Activated CD8-positive, alpha-beta memory T cell treated with anti-CD3 and anti-CD28 coated beads for 36 hours (primary cell): ENCODE data around the gene SMPD2. TPM values are rescaled to one million over a fixed set of nuclear protein-coding genes. Genes with fewer than 3 reads are reported as not detected.

Experiments used
- CTCF ChIA-PET: fragments of 350-600 bp; sonication (Branson Sonifier 250); formaldehyde crosslinking; loops from one replicate; lab custom pipeline; 2021; ENCODE audit warnings: antibody characterized with exemption; lab: Charles Lee
- POLR2A ChIA-PET: fragments of 350-600 bp; sonication (Branson Sonifier 250); formaldehyde crosslinking; loops from one replicate; lab custom pipeline; 2021; ENCODE audit warnings: antibody characterized with exemption; lab: Charles Lee
- total RNA-seq, 2 experiments: library from RNA; stranded (reverse); gene quantifications; one replicate each; pipeline ENCODE4 v1.2.3, GENCODE V29; 2021

The SMPD2 gene, protein sequence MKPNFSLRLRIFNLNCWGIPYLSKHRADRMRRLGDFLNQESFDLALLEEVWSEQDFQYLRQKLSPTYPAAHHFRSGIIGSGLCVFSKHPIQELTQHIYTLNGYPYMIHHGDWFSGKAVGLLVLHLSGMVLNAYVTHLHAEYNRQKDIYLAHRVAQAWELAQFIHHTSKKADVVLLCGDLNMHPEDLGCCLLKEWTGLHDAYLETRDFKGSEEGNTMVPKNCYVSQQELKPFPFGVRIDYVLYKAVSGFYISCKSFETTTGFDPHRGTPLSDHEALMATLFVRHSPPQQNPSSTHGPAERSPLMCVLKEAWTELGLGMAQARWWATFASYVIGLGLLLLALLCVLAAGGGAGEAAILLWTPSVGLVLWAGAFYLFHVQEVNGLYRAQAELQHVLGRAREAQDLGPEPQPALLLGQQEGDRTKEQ
- total RNA-seq: 10 to 100 TPM; 12.3 to 14.9 TPM

DNA sequence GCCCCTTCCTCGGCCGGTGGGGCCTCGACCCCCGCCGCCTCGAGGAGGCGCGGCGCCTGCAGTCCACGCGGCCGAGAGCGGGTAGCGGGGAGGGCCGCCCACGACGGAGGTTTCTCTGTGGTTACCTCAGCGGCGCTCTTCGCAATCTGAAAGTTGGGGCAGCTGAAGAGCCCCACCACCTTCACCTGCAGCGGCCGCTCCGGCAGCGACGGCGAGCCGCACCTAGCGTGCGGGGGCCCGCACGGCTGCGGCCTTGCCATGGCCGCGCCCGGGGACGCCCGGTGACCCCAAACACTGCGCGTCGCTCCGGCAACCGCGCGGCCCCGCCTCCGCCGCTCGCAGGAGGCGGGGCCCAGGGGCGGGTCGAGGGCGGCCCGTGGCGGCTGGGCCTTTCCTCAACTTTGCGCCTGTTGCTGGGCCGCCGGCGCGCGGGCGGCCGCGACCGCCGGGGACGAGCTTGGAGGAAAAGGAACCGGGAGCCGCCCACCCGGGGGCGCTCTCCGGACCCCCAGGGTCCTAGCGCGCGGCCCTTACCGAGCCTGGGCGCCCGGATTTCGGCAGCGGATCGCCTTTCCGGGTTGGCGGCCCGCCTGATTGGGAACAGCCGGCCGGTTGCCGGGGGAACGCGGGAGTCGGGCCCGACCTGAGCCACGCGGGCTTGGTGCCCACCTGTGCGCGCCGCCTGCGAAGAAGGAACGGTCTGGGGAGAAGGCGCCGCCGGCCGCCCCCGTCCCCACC, at the start of gene SMPD2, which contains the start of gene PPIL6:
TSS of gene SMPD2 (plus strand) at position 394 of the 738 bp plus-strand sequence. CDS start 398 bp downstream, outside the sequence.
TSS of gene PPIL6 (minus strand) at position 298 of the 738 bp plus-strand sequence. CDS start at position 260, 38 bp downstream.
- ChIA-PET POLR2A (interaction anchor here (0.7 to 1.6 kb wide), 8 partner anchors 10 to 66 kb away, joined by 3 to 6 read pairs (median 4); partner anchors contain the start of genes CD164 and MICAL1), CTCF (interaction anchor here (0.9 to 1.5 kb wide), 8 partner anchors 9 to 67 kb away, joined by 3 to 6 read pairs (median 4); no protein-coding TSS in a partner anchor)

DNA sequence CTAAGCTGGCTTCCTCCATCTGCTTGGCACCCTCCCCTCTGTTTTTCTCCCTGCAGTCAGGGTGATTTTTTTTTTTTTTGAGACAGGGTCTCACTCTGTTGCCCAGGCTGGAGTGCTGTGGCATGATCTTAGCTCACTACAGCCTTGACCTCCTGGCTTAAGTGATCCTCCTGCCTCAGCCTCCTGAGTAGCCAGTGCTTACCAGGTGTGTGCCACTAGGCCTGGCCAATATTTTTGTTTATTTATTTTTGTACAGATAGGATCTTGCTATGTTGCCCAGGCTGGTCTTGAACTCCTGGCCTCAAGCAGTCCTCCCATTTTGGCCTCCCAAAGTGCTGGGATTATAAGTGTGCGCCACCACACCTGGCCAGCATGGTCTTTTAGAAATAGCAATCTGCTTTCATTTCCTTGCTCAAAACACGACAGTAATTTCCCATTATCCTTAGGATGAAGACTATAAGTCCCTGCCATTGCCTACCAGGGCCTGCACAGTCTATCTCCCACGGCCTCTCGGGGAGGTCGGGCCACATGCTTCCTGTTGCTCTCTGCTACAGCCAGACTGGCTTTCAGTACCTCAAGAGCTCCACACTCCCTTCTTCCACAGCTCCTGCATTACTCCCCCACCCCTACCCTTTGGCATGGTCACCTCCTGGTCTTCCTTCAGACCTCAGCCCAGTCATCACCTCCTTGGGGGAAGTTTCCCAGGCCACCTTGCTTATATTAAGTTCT, 47.2 kb upstream of the SMPD2 start:
- POLR2A ChIA-PET: no interaction called here

DNA sequence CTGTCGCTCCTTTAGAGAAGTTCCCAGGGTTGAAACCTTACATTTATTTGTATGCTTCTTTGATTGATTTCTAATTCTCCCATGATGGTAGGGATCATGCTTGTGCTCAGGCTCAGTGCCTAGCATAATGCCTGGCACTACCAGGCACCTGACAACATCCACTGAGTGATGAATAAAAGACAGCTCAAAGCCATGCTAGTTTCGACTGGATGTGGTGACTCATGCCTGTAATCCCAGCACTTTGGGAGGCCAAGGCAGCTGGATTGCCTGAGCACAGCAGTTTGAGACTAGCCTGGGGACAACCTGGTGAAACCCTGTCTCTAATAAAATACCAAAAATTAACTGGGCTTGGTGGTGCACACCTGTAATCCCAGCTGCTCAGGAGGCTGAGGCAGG, 46.6 kb upstream of the SMPD2 start:
- POLR2A ChIA-PET: no interaction called here
- CTCF ChIA-PET: no interaction called here

More for the DNA sequence above, 47.2 kb upstream of the SMPD2 start:
- CTCF ChIA-PET: no interaction called here

DNA sequence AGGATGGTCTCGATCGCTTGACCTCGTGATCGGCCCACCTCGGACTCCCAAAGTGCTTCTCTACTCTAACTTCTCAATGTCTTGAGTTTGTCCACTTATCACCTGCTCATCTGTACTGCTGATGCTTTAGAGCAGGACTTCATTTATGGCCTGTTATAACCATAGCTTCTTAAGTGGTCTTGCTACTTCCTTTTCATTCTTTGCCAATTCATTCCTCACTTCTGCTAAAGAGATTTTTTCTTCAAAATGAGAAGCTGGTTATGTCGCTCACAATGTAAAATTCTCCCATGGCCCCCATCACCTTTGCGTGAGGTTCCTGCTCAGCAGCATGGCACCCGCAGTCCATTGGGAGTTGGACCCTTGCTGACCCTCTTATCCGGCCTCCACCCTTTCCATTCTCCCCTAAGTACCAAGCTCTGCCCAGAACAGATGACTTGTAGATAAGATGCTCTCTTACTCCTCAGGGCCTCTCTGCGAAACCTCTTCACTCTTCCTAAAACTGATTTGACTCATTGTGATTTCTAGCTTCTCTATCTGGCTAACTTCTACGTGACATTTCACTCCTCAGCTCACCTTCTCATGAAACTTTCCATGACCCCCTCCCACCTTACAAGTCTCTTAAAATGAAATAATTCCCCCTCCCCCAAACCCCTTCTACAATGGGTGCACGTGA, 44.3 kb upstream of the SMPD2 start:
- CTCF ChIA-PET: interaction anchor here (0.9 to 1.3 kb wide), 2 partner anchors 13 to 68 kb away, joined by 4 to 5 read pairs; no protein-coding TSS in a partner anchor
- POLR2A ChIA-PET: interaction anchor here (1.5 kb wide), 1 partner anchor 14 kb away, joined by 3 read pairs; the partner anchor contains the start of gene CD164

DNA sequence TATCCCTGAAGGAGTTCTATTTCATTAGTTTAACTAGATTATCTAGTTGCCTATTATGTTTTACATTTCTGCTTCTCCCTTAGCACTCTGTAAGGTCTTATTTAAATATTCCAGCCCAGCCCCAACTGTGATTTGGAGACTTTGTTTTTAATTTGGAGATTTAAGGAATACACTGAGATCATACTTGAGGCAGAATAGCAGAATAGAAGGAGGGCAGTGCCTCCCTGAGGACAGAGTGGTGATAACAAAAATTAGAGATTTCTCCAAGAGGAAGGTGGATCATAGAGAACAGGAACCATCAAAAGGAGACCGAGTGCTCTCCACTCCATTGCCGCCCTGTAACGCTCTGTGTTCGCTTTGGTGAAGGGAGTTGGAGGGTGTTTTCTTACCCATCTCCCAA, 43.5 kb upstream of the SMPD2 start:
- CTCF ChIA-PET: interaction anchor here (0.9 to 1.4 kb wide), 2 partner anchors 67 to 209 kb away, joined by 4 to 5 read pairs; no protein-coding TSS in a partner anchor
- POLR2A ChIA-PET: no interaction called here

DNA sequence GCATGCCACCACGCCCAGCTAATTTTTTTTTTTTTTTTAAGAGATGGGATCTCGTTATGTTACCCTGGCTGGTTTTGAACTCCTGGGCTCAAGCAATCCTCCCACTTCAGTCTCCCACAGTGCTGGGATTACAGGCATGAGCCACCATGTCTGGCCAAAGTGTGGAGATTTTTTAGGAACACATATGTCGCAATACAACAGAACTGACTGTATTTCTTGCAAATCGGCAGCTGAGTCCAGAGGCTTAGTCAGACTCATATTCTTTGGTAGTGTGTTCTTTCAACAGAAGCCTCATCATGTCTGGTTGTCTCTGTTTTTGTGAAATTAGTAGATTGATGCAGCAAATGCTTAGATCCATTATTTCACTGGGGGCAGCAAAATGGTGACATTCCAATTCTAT, 34.3 kb upstream of the SMPD2 start:
- POLR2A ChIA-PET: no interaction called here
- CTCF ChIA-PET: interaction anchor here (0.8 kb wide), 1 partner anchor 140 kb away, joined by 3 read pairs; no protein-coding TSS in a partner anchor

DNA sequence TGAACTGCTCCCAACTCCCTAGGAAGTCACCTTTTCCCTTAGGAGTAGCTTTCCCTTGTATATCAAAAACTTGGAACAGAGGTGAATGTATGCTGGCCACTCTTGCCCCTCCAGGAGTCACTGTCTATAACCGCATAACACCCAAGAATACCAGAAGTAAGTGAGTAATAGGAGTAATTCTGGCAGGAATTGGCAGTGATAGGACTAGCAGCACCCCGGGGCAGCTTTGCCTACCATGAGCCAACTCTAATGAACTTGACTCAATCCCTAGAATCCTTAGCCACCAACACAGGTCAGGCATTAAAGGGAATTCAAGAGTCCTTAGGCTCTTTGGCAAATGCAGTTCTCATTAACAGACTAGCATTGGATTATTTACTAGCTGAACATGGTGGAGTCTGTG, 29.5 kb upstream of the SMPD2 start:
- POLR2A ChIA-PET: no interaction called here
- CTCF ChIA-PET: no interaction called here

DNA sequence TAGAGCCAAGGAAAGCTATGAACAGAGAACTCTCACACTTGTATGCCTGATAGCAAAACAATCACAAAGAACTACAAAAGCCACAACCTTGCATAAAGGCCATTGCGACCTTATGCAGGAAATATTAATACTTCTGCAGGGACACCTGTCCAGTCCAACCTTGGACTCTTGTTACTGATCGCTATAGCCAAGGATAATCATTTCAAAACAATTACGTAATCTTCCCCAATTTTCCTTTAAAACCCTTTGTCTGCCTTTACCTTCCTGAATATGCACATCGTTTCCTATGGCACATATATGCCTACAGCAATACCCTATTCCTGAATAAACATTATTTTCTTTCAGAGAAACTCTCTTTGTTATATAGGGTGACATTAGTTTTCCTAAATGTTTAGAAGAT, 22.9 kb upstream of the SMPD2 start:
- CTCF ChIA-PET: interaction anchor here (1.3 kb wide), 1 partner anchor 262 kb away, joined by 3 read pairs; no protein-coding TSS in a partner anchor
- POLR2A ChIA-PET: no interaction called here

DNA sequence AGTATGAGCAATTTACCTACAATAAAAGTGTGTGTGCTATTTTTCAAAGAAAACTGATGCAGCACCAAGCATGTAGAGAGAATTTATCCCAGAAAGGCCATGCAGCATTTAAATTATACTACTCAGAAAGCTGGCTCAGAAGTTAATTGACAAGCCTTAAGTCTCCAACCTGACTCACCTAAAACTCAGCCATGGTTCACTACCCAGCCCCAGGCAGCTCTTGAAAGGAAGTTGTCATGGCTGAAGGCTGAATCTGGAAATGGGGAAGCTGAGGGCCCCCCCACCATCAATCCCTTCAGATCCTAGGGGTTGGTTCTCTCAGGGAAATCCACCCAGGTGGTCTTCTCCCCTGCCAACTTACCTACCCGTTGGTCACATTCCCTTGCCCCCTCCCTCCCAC, 19.8 kb upstream of the SMPD2 start:
- ChIA-PET POLR2A (no interaction called here), CTCF (no interaction called here)

DNA sequence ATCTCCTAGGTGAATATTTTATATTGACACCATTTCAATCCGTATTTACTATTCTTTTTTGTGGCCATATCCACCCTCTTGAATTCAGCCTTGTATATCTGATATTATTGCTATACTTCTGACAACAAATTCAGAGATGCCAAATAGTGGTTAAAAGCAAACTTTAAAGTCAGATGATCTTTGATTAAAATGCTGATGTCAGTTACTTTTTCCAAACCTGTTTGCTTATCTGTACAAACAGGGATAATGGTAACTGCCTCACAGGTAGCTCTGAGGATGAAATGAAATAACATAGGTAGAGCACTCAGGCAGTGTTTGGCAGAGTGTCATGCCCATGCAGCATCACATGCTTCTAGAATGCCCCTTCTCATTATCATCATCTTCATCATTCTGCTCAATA, 19.3 kb upstream of the SMPD2 start:
- ChIA-PET CTCF (no interaction called here), POLR2A (no interaction called here)

DNA sequence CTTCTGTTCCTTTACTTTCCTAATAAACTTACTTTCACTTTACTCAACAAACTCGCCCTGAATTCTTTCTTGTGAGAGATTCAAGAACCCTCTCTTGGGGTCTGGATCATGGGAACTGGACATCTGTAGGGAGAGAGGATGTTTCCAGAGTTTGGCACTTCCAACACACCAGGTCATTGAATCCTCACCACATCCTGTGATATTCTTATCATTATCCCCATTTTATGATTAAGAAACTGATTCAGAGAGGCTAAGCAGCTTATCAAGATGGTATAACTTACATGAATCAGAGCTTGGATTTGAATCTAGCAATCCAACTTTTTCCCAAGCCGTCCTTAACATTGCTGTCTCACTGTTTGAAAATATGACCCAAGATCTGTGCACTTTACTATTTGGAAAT, 15.6 kb upstream of the SMPD2 start:
- CTCF ChIA-PET: no interaction called here
- POLR2A ChIA-PET: no interaction called here

DNA sequence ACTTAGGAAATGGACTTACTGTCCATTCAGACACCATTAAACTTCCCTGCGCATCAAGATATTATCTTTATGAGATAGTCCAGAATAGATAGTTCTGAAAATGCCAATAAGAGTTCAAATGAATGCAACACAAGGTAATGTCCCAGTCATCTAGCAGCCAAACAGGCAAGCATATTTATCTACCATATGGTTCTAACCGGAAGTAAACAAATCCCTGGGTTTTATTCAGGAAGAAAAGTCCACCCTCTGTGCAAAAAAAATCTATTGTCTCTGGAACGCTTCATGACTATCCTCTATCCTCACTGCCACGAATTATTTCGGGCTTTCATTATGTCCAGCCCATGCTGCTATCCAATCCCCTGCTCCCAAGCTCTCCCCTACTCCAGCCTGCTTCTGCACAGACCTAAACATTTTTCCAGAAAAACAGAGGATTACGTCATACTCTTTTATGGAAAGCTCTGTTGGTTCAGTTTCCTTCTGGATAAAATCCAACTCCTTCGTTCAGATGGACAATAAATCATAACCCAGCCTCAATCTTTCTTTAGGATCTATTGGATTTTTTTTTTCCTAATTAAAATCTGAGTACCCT, 11.5 kb upstream of the SMPD2 start:
- ChIA-PET POLR2A (no interaction called here), CTCF (interaction anchor here (0.6 kb wide), 1 partner anchor 264 kb away, joined by 3 read pairs; no protein-coding TSS in a partner anchor)

DNA sequence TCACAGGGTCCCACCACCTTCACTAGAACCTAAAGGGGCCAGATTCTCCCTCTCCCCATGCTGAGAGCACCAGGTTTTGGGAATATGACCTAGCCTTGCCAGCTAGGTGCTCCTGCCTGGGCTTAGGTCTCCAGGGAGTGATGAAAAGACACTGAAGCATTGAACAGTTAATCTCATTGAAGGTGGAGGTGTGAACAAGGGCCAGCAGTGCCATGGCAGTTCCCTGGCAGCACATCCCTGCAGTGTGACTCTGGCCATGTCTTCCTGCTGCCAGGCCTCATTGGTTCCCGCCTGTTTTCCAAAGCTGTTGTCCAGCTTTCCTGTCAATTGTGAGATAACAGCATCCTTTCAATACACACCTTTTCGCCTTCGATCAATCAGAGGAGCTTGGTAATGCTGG, 11.0 kb upstream of the SMPD2 start:
- ChIA-PET CTCF (interaction anchor here (0.6 kb wide), 1 partner anchor 264 kb away, joined by 3 read pairs; no protein-coding TSS in a partner anchor), POLR2A (no interaction called here)

DNA sequence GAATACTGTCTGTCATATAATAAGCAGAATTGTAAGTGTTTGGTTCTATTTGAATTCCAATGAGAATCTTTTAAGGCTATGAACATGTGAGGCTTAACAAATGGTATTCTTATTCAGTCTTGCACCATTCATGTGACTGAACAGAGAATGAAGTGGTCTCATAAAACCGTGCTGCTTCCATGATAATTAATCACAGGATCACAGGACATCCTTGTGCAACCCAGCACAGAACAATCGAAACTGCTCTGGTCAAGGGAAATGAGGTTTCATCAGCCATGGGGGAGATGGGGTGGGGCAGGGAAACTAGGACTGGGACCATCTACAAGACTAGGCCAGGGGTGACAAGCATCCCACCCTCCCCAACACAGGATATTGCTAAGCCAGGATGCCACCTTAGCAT, 6.1 kb upstream of the SMPD2 start:
- ChIA-PET CTCF (interaction anchor here (0.7 kb wide), 1 partner anchor 358 kb away, joined by 5 read pairs; no protein-coding TSS in a partner anchor), POLR2A (no interaction called here)

DNA sequence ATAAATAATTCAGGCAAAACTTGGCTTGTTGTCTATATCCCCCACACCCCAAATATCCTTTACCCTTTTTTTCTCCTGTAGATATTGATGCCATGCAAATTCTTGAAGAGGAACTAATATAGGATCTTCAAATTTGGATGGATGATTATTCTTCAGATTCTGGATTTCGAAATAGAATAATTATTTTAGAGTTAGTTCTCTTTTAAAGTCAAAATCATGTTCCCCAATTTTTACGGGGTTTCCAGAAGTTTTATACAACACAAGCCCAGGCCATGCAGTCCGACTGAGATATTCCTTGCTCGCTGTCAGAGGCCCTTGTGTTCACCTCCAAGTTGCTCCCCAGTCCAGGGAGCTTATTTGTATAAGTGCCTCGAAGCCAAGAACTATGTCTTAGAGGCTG, 4.5 kb upstream of the SMPD2 start:
- ChIA-PET POLR2A (no interaction called here), CTCF (interaction anchor here (1.0 kb wide), 1 partner anchor 600 kb away, joined by 3 read pairs; no protein-coding TSS in a partner anchor)

DNA sequence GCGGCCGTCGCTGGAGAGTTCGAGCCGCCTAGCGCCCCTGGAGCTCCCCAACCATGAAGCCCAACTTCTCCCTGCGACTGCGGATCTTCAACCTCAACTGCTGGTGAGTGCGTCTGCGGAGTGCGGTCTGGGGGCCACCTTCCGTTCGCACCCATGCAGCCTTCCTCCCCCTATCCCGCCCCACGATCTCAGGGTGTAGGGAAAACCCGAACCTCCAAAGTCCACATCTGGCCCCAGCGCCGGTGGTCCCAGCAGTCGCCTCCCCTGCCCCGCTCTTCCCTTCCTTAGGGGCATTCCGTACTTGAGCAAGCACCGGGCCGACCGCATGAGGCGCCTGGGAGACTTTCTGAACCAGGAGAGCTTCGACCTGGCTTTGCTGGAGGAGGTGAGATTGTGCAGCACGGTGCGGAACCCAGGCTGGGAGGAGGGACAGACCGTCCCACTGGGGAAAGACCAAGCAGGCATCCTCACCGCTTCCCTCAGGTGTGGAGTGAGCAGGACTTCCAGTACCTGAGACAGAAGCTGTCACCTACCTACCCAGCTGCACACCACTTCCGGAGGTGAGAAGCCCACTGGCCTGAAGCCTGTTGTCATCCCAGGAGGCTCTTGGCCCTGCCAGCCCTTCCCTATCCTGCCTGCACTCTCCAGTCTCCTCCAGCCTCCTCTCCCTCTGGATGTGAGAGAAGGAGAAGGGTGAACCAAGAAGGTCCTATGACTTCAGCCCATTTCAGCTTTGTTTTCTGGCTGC, 719 bp downstream of the SMPD2 start:
- POLR2A ChIA-PET: interaction anchor here (0.7 to 1.6 kb wide), 12 partner anchors 9 to 67 kb away, joined by 3 to 8 read pairs (median 4); partner anchors contain the start of genes CD164 and MICAL1
- CTCF ChIA-PET: interaction anchor here (0.9 to 1.5 kb wide), 8 partner anchors 8 to 68 kb away, joined by 3 to 6 read pairs (median 4); no protein-coding TSS in a partner anchor

DNA sequence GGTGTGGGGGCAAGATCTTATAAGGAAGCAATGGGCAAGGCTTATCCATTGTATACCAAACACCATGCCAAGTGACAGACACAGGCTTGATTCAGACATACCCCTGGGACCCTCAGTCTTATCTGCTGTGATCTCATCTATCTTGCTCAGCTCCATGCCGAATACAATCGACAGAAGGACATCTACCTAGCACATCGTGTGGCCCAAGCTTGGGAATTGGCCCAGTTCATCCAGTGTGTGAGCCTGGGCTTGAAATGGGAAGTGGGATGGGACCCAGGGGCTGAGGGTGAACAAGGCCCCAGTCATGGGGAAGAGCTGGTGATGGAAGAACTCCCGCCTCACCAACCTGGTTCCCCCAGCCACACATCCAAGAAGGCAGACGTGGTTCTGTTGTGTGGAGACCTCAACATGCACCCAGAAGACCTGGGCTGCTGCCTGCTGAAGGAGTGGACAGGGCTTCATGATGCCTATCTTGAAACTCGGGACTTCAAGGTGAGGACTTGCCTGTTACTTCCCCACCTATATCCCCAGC, 1.9 kb downstream of the SMPD2 start:
- ChIA-PET CTCF (interaction anchor here (0.6 to 0.9 kb wide), 2 partner anchors 59 to 777 kb away, joined by 3 to 4 read pairs; no protein-coding TSS in a partner anchor), POLR2A (interaction anchor here (1.2 to 1.6 kb wide), 2 partner anchors 12 to 14 kb away, joined by 3 to 4 read pairs; no protein-coding TSS in a partner anchor)
